HepG2 (cell line): ENCODE measurements around the gene ACTA2.

ENCODE experiments used
- FOXM1 ChIP-seq: sonication (generic); formaldehyde crosslinking; IDR thresholded peaks from 2 replicates; pipeline ENCODE4 v1.5.0; 2020; ENCODE audit warnings: missing genetic modification reagents
- FOXP1 ChIP-seq, 2 experiments: fragments of 450-650 bp in 1 of 2; IDR thresholded peaks; 2 replicates each; pipeline ENCODE4 v1.6.1; 2017 to 2018; ENCODE audit warnings: antibody characterized with exemption in 1 of 2
- GZF1 ChIP-seq: sonication (generic); formaldehyde crosslinking; IDR thresholded peaks from 2 replicates; pipeline ENCODE4 v1.5.1; 2020; ENCODE audit warnings: mild to moderate bottlenecking, missing genetic modification reagents
- PCBP2 ChIP-seq: fragments of 200-400 bp; formaldehyde crosslinking; optimal IDR thresholded peaks from 2 replicates; pipeline ENCODE3; 2018; ENCODE audit warnings: low read length, low read depth; ENCODE audit not compliant: poor library complexity, severe bottlenecking
- SCMH1 ChIP-seq: sonication (generic); formaldehyde crosslinking; IDR thresholded peaks from 2 replicates; pipeline ENCODE4 v1.9.0; 2021; ENCODE audit warnings: missing genetic modification reagents, mild to moderate bottlenecking, borderline replicate concordance
- SIN3B ChIP-seq: fragments of 150-350 bp; IDR thresholded peaks from 2 replicates; pipeline ENCODE4 v1.6.1; 2014; ENCODE audit warnings: low read length
- ZNF552 ChIP-seq: sonication (generic); formaldehyde crosslinking; IDR thresholded peaks from 2 replicates; pipeline ENCODE4 v1.9.0; 2022; ENCODE audit warnings: missing genetic modification reagents, mild to moderate bottlenecking, borderline replicate concordance
- TF ChIP-seq, protein P1 (sequence below): IDR thresholded peaks from 2 replicates; pipeline ENCODE4 v1.6.1; 2012; ENCODE audit warnings: inconsistent platforms
- TF ChIP-seq, protein P2 (sequence below): sonication (generic); formaldehyde crosslinking; IDR thresholded peaks from 2 replicates; pipeline ENCODE4 v1.4.0; 2020; ENCODE audit warnings: missing genetic modification reagents
- TF ChIP-seq, protein P3 (sequence below): sonication (generic); formaldehyde crosslinking; IDR thresholded peaks from 2 replicates; pipeline ENCODE4 v1.5.0; 2020; ENCODE audit warnings: mild to moderate bottlenecking, missing genetic modification reagents, moderate library complexity

DNA sequence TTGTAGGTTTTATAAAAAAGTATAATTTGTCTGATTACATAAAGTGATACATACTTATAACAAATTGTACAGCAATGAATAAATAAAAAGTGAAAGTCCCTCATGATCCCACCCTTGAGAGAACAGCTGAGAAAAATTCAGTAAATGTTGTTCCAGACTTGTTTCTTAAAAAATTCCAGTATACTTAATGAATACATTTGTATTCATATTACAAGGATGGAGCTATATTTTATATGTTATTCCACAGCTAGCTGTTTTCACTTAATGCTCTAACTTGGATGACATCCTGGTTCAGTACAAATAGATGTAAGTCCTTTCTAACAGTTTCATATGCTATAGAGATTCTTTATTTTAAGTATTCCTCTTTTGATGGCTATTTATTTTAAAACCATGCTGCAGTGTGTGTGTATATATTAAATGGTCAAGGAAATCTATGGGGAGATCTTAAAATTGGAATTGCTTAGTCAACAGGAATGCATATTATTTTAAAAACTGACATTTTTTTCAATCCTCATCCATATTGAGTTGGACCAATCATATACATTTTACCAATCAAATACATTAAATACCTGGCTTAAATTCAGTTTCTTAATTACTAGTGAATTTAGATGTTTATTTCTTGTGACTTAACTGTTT is 63.6 kb downstream of the ACTA2 start:
- no peak for TF ChIP-seq GZF1 (CRISPR knock-in tag)
- no peak for TF ChIP-seq FOXM1 (CRISPR knock-in tag)
- no peak for TF ChIP-seq ZNF552 (CRISPR knock-in tag)
- no peak for TF ChIP-seq SIN3B
- TF ChIP-seq, protein P1, sequence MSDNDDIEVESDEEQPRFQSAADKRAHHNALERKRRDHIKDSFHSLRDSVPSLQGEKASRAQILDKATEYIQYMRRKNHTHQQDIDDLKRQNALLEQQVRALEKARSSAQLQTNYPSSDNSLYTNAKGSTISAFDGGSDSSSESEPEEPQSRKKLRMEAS, result no peak
- TF ChIP-seq, protein P2, sequence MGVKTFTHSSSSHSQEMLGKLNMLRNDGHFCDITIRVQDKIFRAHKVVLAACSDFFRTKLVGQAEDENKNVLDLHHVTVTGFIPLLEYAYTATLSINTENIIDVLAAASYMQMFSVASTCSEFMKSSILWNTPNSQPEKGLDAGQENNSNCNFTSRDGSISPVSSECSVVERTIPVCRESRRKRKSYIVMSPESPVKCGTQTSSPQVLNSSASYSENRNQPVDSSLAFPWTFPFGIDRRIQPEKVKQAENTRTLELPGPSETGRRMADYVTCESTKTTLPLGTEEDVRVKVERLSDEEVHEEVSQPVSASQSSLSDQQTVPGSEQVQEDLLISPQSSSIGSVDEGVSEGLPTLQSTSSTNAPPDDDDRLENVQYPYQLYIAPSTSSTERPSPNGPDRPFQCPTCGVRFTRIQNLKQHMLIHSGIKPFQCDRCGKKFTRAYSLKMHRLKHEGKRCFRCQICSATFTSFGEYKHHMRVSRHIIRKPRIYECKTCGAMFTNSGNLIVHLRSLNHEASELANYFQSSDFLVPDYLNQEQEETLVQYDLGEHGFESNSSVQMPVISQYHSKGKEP (CRISPR knock-in tag), result no peak
- TF ChIP-seq, protein P3, sequence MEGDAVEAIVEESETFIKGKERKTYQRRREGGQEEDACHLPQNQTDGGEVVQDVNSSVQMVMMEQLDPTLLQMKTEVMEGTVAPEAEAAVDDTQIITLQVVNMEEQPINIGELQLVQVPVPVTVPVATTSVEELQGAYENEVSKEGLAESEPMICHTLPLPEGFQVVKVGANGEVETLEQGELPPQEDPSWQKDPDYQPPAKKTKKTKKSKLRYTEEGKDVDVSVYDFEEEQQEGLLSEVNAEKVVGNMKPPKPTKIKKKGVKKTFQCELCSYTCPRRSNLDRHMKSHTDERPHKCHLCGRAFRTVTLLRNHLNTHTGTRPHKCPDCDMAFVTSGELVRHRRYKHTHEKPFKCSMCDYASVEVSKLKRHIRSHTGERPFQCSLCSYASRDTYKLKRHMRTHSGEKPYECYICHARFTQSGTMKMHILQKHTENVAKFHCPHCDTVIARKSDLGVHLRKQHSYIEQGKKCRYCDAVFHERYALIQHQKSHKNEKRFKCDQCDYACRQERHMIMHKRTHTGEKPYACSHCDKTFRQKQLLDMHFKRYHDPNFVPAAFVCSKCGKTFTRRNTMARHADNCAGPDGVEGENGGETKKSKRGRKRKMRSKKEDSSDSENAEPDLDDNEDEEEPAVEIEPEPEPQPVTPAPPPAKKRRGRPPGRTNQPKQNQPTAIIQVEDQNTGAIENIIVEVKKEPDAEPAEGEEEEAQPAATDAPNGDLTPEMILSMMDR (CRISPR knock-in tag), result no peak
- TF ChIP-seq FOXP1 (IDR thresholded peaks at IDR 0.05), result no peak
- TF ChIP-seq FOXP1 (CRISPR knock-in tag; IDR thresholded peaks at IDR 0.05), result no peak
- TF ChIP-seq PCBP2, result no peak
- TF ChIP-seq SCMH1, result no peak
